HCT116 (cell line): ENCODE measurements around the gene TMEM154. TPM values are rescaled to one million over a fixed set of nuclear protein-coding genes. Genes with fewer than 3 reads are reported as not detected.

ENCODE experiments used
- ATAC-seq: fragments of 200-7000 bp; cut with Tn5 transposase; 2 replicates; pipeline ENCODE4 v1.9.1; 2020; ENCODE audit warnings: mild to moderate bottlenecking, moderate library complexity
- BruUV-seq: library from RNA; stranded (reverse); fragments of 400-500 nt; replicated peaks from 2 replicates; lab custom pipeline; 2021; lab: Mats Ljungman, UMichigan
- CTCF ChIA-PET: fragments of 300-600 bp; sonication (Branson Sonifier 250); formaldehyde crosslinking; loops from one replicate; lab custom pipeline; 2021; ENCODE audit warnings: antibody characterized with exemption; lab: Charles Lee
- POLR2A ChIA-PET: fragments of 300-600, 350-600 bp; sonication (Branson Sonifier 250); formaldehyde crosslinking; loops from one replicate; lab custom pipeline; 2021; ENCODE audit warnings: antibody characterized with exemption; lab: Charles Lee
- RAD21 ChIA-PET, 2 experiments: fragments of 300-600 bp; sonication (Branson Sonifier 250); formaldehyde crosslinking; loops; one replicate each; lab custom pipeline; 2023; ENCODE audit warnings: low total read pairs in 2 of 2; ENCODE audit not compliant: uncharacterized antibody in 2 of 2, unreplicated experiment in 2 of 2, low non-redundant PET in 1 of 2; lab: Charles Lee
- DNase-seq: peaks from one replicate; pipeline ENCODE4 v3.0.0-alpha.2; 2010; ENCODE audit warnings: low read depth, low spot score
- H2AFZ ChIP-seq: fragments of 200-600 bp; shearing (Covaris generic), sonication (generic); 2 replicates; pipeline ENCODE4 v1.6.1; 2017; ENCODE audit warnings: low read depth, mixed run types, mixed read lengths, antibody characterized with exemption, low read length; ENCODE audit not compliant: poor library complexity, severe bottlenecking
- H3K27ac ChIP-seq: 2 replicates; pipeline ENCODE4 v1.5.1; 2012; ENCODE audit warnings: low read depth, low read length
- H3K27me3 ChIP-seq: fragments of 200-600 bp; sonication (generic); 2 replicates; pipeline ENCODE4 v1.6.1; 2016; ENCODE audit warnings: mixed run types, low read length, mixed read lengths; ENCODE audit not compliant: insufficient read depth
- H3K36me3 ChIP-seq, 2 experiments: fragments of 200-500 bp in 1 of 2; fragments of 200-600 bp in 1 of 2; sonication (Bioruptor generic) in 1 of 2; sonication (generic) in 1 of 2; 2 replicates each; pipeline versions ENCODE4 v1.5.1 to v1.6.1; 2014 to 2016; ENCODE audit warnings: low read length in 2 of 2, inconsistent platforms in 1 of 2, mixed read lengths in 1 of 2, mixed run types in 1 of 2; ENCODE audit not compliant: insufficient read depth in 2 of 2, control insufficient read depth in 1 of 2
- H3K4me1 ChIP-seq, 2 experiments: fragments of 200-600 bp in 1 of 2; sonication (generic) in 1 of 2; 2 replicates each; pipeline versions ENCODE4 v1.5.1 to v1.6.1; 2012 to 2017; ENCODE audit warnings: low read length in 2 of 2, inconsistent platforms in 1 of 2, mild to moderate bottlenecking in 1 of 2, mixed read lengths in 1 of 2, mixed run types in 1 of 2, moderate library complexity in 1 of 2; ENCODE audit not compliant: insufficient read depth in 2 of 2, control insufficient read depth in 1 of 2
- H3K4me2 ChIP-seq: fragments of 200-600 bp; sonication (generic); 2 replicates; pipeline ENCODE4 v1.6.1; 2017; ENCODE audit warnings: mixed run types, low read length, mixed read lengths
- H3K4me3 ChIP-seq, 2 experiments: fragments of 200-600 bp in 1 of 2; sonication (generic) in 1 of 2; replicated peaks in 1 of 2; 2 replicates each; pipeline ENCODE4 v1.5.1; 2011 to 2016; ENCODE audit warnings: low read length in 2 of 2, control low read depth in 1 of 2, low read depth in 1 of 2, mild to moderate bottlenecking in 1 of 2, mixed read lengths in 1 of 2, mixed run types in 1 of 2
- H3K79me2 ChIP-seq: fragments of 200-600 bp; sonication (generic); 2 replicates; pipeline ENCODE4 v1.6.1; 2017; ENCODE audit warnings: mild to moderate bottlenecking, mixed run types, low read length, moderate library complexity, mixed read lengths; ENCODE audit not compliant: insufficient read depth
- H3K9ac ChIP-seq: fragments of 200-600 bp; sonication (generic); 2 replicates; pipeline ENCODE4 v1.6.1; 2016; ENCODE audit warnings: low read length, mixed read lengths
- H3K9me2 ChIP-seq: fragments of 200-600 bp; sonication (generic), shearing (Covaris generic); 2 replicates; pipeline ENCODE4 v1.6.1; 2017; ENCODE audit warnings: mixed run types, mild to moderate bottlenecking, moderate library complexity; ENCODE audit not compliant: insufficient read depth
- H3K9me3 ChIP-seq, 2 experiments: fragments of 200-500 bp in 1 of 2; fragments of 200-600 bp in 1 of 2; sonication (Bioruptor generic) in 1 of 2; sonication (generic) in 1 of 2; 2 replicates each; pipeline ENCODE4 v1.6.1; 2014 to 2017; ENCODE audit warnings: low read length in 2 of 2, mixed read lengths in 2 of 2, inconsistent platforms in 1 of 2, low read depth in 1 of 2, mild to moderate bottlenecking in 1 of 2, mixed run types in 1 of 2, moderate library complexity in 1 of 2; ENCODE audit not compliant: control insufficient read depth in 1 of 2, insufficient read depth in 1 of 2
- H4K20me1 ChIP-seq: fragments of 200-600 bp; sonication (generic), shearing (Covaris generic); 2 replicates; pipeline ENCODE4 v1.6.1; 2017; ENCODE audit warnings: mixed run types, mild to moderate bottlenecking, moderate library complexity; ENCODE audit not compliant: insufficient read depth
- CEBPB ChIP-seq: IDR thresholded peaks from 2 replicates; pipeline ENCODE4 v1.6.1; 2012; ENCODE audit warnings: low read depth
- CTCF ChIP-seq, 3 experiments: fragments of 200-600 bp in 1 of 3; sonication (generic) in 1 of 3; IDR thresholded peaks in 2 of 3; conservative IDR thresholded peaks in 1 of 3; 2 replicates each; pipeline ENCODE4 v1.5.1; 2012 to 2017; ENCODE audit warnings: low read depth in 2 of 3, low read length in 2 of 3, antibody characterized with exemption in 1 of 3, borderline replicate concordance in 1 of 3, control low read depth in 1 of 3, mild to moderate bottlenecking in 1 of 3, mixed read lengths in 1 of 3, mixed run types in 1 of 3, moderate library complexity in 1 of 3; ENCODE audit not compliant: insufficient read depth in 1 of 3
- EGR1 ChIP-seq: IDR thresholded peaks from 2 replicates; pipeline ENCODE4 v1.6.1; 2012; ENCODE audit warnings: low read depth
- FOSL1 ChIP-seq: IDR thresholded peaks from 2 replicates; pipeline ENCODE4 v1.6.1; 2012; ENCODE audit warnings: low read depth
- JUND ChIP-seq: IDR thresholded peaks from 2 replicates; pipeline ENCODE4 v1.6.1; 2012
- RAD21 ChIP-seq: IDR thresholded peaks from 2 replicates; pipeline ENCODE4 v1.6.1; 2012; ENCODE audit warnings: low read depth, mild to moderate bottlenecking
- ZBTB33 ChIP-seq: IDR thresholded peaks from 2 replicates; pipeline ENCODE4 v1.6.1; 2011; ENCODE audit warnings: mild to moderate bottlenecking, low read length, moderate library complexity; ENCODE audit not compliant: insufficient replicate concordance; ENCODE audit errors: extremely low read depth
- ZFX ChIP-seq: fragments of 450-650 bp; IDR thresholded peaks from 2 replicates; pipeline ENCODE4 v1.6.1; 2017
- ZNF274 ChIP-seq: fragments of 200-500 bp; sonication (Bioruptor generic); IDR thresholded peaks from 2 replicates; pipeline ENCODE4 v1.6.1; 2014; ENCODE audit warnings: mild to moderate bottlenecking, low read depth, low read length, inconsistent platforms
- intact Hi-C: fragments of 100-400 bp; cut with micrococcal nuclease; formaldehyde crosslinking; loops from 2 replicates; pipeline ENCODE4 v1.10.0; 2022
- total RNA-seq: library from RNA; stranded (reverse); gene quantifications from one replicate; pipeline ENCODE4 v1.2.1, GENCODE V29; 2021; ENCODE audit not compliant: unreplicated experiment

The TMEM154 gene
- total RNA-seq, 1 experiment from 2014 or later = 2.4 TPM

GRCh38 chr4:152682143-152682941 is 2.5 kb upstream of the TMEM154 start:
- no TSS peak for BruUV-seq
- DNase-seq (no peak), ATAC-seq (no peak)
- no peak overlapping the region for H2AFZ ChIP-seq
- H4K20me1 ChIP-seq = no peaks in the 10 kb centered on the region
- POLR2A ChIA-PET = no interaction called here
- H3K4me1 ChIP-seq = peaks cover 0 to 14% of the 10 kb centered on the region in 2 experiments; a peak in 2 of 4 replicates
- TF ChIP-seq ZBTB33 = no peak
- TF ChIP-seq JUND = no peak
- TF ChIP-seq CEBPB = no peak
- no peak for TF ChIP-seq ZNF274
- no peak for TF ChIP-seq RAD21
- TF ChIP-seq FOSL1 = no peak
- no peak for TF ChIP-seq EGR1
- no peak for TF ChIP-seq CTCF (IDR thresholded peaks at IDR 0.05 in 2 of 3, conservative IDR thresholded peaks at IDR 0.05 in 1 of 3; ENCODE audit: borderline replicate concordance in 1 of 3, insufficient read depth in 1 of 3, low read depth in 2 of 3, low read length in 2 of 3)
- TF ChIP-seq ZFX = no peak
- H3K9me2 ChIP-seq = no peaks in the 10 kb centered on the region
- H3K4me3 ChIP-seq = no peak overlapping the region
- no peaks in the 10 kb centered on the region for H3K27me3 ChIP-seq
- no peak overlapping the region for H3K4me2 ChIP-seq
- CTCF ChIA-PET = no interaction called here
- H3K27ac ChIP-seq = no peak overlapping the region
- intact Hi-C loops = no loop called here
- no peaks in the 10 kb centered on the region for H3K9me3 ChIP-seq
- H3K9ac ChIP-seq = no peak overlapping the region
- H3K79me2 ChIP-seq = no peaks in the 10 kb centered on the region
- no peaks in the 10 kb centered on the region for H3K36me3 ChIP-seq
- RAD21 ChIA-PET = no interaction called here
